Caco-2 (cell line): Measurements from ENCODE around the gene ATXN1. TPM values are rescaled to one million over a fixed set of nuclear protein-coding genes. Genes with fewer than 3 reads are reported as not detected.

Experiments
- BruUV-seq: library from RNA; stranded (reverse); fragments of 400-500 nt; replicated peaks from 2 replicates; lab custom pipeline; 2021; lab: Mats Ljungman, UMichigan
- CTCF ChIA-PET: fragments of 300-600 bp; sonication (Branson Sonifier 250); formaldehyde crosslinking; loops from one replicate; lab custom pipeline; 2022; ENCODE audit warnings: antibody characterized with exemption; lab: Charles Lee
- POLR2A ChIA-PET: fragments of 300-600 bp; sonication (Branson Sonifier 250); formaldehyde crosslinking; loops from one replicate; lab custom pipeline; 2022; ENCODE audit warnings: antibody characterized with exemption; lab: Charles Lee
- DNase-seq, 2 experiments: peaks; one replicate each; pipeline versions ENCODE4 v3.0.0 to v3.0.0-alpha.2; 2020 to 2022
- H3K27me3 ChIP-seq: replicated peaks from 2 replicates; pipeline ENCODE4 v1.6.0; 2011; ENCODE audit warnings: low read length; ENCODE audit not compliant: control insufficient read depth, insufficient read depth
- H3K36me3 ChIP-seq: 2 replicates; pipeline ENCODE4 v1.5.1; 2011; ENCODE audit warnings: low read length; ENCODE audit not compliant: control insufficient read depth, insufficient read depth
- H3K4me1 ChIP-seq: fragments of 250-450 bp; sonication (Bioruptor Pico); 2 replicates; pipeline ENCODE4 v1.5.1; 2020; ENCODE audit warnings: mild to moderate bottlenecking
- H3K4me3 ChIP-seq: 2 replicates; pipeline ENCODE4 v1.5.1; 2011; ENCODE audit warnings: low read depth, mild to moderate bottlenecking, control low read depth, low read length
- H3K9me3 ChIP-seq: fragments of 250-450 bp; sonication (Bioruptor Pico); 2 replicates; pipeline ENCODE4 v1.5.1; 2020; ENCODE audit warnings: mild to moderate bottlenecking, moderate library complexity
- H3K27ac Mint-ChIP-seq: one replicate; pipeline ENCODE4 v1.8.0; 2022; ENCODE audit warnings: mixed read lengths; ENCODE audit not compliant: unreplicated experiment
- H3K27me3 Mint-ChIP-seq: one replicate; pipeline ENCODE4 v1.8.0; 2022; ENCODE audit warnings: mixed read lengths; ENCODE audit not compliant: insufficient read depth, unreplicated experiment
- H3K36me3 Mint-ChIP-seq: one replicate; pipeline ENCODE4 v1.8.0; 2022; ENCODE audit warnings: mild to moderate bottlenecking, mixed read lengths; ENCODE audit not compliant: insufficient read depth, unreplicated experiment
- H3K4me1 Mint-ChIP-seq: one replicate; pipeline ENCODE4 v1.8.0; 2022; ENCODE audit warnings: low read depth, mixed read lengths; ENCODE audit not compliant: unreplicated experiment
- H3K4me3 Mint-ChIP-seq: one replicate; pipeline ENCODE4 v1.8.0; 2022; ENCODE audit warnings: mild to moderate bottlenecking, moderate library complexity, mixed read lengths; ENCODE audit not compliant: unreplicated experiment
- H3K9me3 Mint-ChIP-seq: one replicate; pipeline ENCODE4 v1.8.0; 2022; ENCODE audit warnings: mixed read lengths; ENCODE audit not compliant: unreplicated experiment
- intact Hi-C: fragments of 100-400 bp; cut with micrococcal nuclease; formaldehyde crosslinking; loops from one replicate; pipeline ENCODE4 v1.10.0; 2022; ENCODE audit not compliant: unreplicated experiment
- total RNA-seq: library from RNA; stranded (reverse); gene quantifications from 2 replicates; pipeline ENCODE4 v1.2.3, GENCODE V29; 2022
- TF ChIP-seq, protein P1 (sequence below), 2 experiments: fragments of 200-600 bp in 1 of 2; IDR thresholded peaks; 1 replicate in 1 of 2; 2 replicates in 1 of 2; pipeline versions ENCODE4 v1.5.1 to v1.8.0; 2011 to 2022; ENCODE audit warnings: antibody characterized with exemption in 1 of 2, control low read depth in 1 of 2, inconsistent platforms in 1 of 2, low read depth in 1 of 2, low read length in 1 of 2, mild to moderate bottlenecking in 1 of 2, moderate library complexity in 1 of 2; ENCODE audit not compliant: insufficient read depth in 1 of 2, severe bottlenecking in 1 of 2, unreplicated experiment in 1 of 2

The ATXN1 gene
- total RNA-seq, 1 experiment from 2014 or later, result 14.2 TPM

GRCh38 chr6:16349544-16349943, 411.7 kb downstream of the ATXN1 start:
- BruUV-seq, result no TSS peak
- Mint-ChIP-seq H3K27me3 (no peaks in the 10 kb centered on the region), H3K4me3 (no peak overlapping the region), H3K9me3 (no peaks in the 10 kb centered on the region), H3K4me1 (peaks cover 10% of the 10 kb centered on the region), H3K36me3 (no peaks in the 10 kb centered on the region), H3K27ac (no peak overlapping the region)
- Histone ChIP-seq H3K4me1 (peaks cover 12% of the 10 kb centered on the region), H3K9me3 (no peaks in the 10 kb centered on the region), H3K4me3 (no peak overlapping the region), H3K27me3 (no peaks in the 10 kb centered on the region), H3K36me3 (no peaks in the 10 kb centered on the region)
- TF ChIP-seq, protein P1, sequence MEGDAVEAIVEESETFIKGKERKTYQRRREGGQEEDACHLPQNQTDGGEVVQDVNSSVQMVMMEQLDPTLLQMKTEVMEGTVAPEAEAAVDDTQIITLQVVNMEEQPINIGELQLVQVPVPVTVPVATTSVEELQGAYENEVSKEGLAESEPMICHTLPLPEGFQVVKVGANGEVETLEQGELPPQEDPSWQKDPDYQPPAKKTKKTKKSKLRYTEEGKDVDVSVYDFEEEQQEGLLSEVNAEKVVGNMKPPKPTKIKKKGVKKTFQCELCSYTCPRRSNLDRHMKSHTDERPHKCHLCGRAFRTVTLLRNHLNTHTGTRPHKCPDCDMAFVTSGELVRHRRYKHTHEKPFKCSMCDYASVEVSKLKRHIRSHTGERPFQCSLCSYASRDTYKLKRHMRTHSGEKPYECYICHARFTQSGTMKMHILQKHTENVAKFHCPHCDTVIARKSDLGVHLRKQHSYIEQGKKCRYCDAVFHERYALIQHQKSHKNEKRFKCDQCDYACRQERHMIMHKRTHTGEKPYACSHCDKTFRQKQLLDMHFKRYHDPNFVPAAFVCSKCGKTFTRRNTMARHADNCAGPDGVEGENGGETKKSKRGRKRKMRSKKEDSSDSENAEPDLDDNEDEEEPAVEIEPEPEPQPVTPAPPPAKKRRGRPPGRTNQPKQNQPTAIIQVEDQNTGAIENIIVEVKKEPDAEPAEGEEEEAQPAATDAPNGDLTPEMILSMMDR (IDR thresholded peaks at IDR 0.05; ENCODE audit: insufficient read depth in 1 of 2, low read depth in 1 of 2, low read length in 1 of 2, severe bottlenecking in 1 of 2, unreplicated experiment in 1 of 2), result no peak
- no peak for DNase-seq
- CTCF ChIA-PET, result no interaction called here
- intact Hi-C loops, result no loop called here
- POLR2A ChIA-PET, result no interaction called here

DNA sequence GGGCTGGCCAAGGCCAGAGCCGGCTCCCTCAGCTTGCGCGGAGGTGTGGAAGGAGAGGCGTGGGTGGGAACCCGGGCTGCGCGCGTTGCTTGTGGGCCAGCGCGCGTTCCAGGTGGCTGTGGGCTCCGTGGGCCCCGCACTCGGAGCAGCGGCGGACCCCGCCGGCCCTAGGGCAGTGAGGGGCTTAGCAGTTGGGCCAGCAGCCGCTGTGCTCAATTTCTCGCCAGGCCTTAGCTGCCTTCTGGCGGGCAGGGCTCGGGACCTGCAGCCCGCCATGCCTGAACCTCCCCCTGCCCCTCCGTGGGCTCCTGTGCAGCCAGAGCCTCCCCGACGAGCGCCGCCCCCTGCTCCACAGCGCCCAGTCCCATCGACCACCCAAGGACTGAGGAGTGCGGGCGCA, 414.4 kb downstream of the ATXN1 start:
- CTCF ChIA-PET, result no interaction called here
- Mint-ChIP-seq H3K36me3 (no peaks in the 10 kb centered on the region), H3K27me3 (no peaks in the 10 kb centered on the region), H3K9me3 (no peaks in the 10 kb centered on the region), H3K4me3 (no peak overlapping the region), H3K27ac (no peak overlapping the region), H3K4me1 (peaks cover 10% of the 10 kb centered on the region)
- intact Hi-C loops, result no loop called here
- POLR2A ChIA-PET, result no interaction called here
- Histone ChIP-seq H3K36me3 (no peaks in the 10 kb centered on the region), H3K9me3 (no peaks in the 10 kb centered on the region), H3K27me3 (no peaks in the 10 kb centered on the region), H3K4me3 (no peak overlapping the region), H3K4me1 (peaks cover 12% of the 10 kb centered on the region)
- BruUV-seq, result no TSS peak
- TF ChIP-seq, protein P1 (IDR thresholded peaks at IDR 0.05; ENCODE audit: insufficient read depth in 1 of 2, low read depth in 1 of 2, low read length in 1 of 2, severe bottlenecking in 1 of 2, unreplicated experiment in 1 of 2), result no peak
- DNase-seq, result no peak

- H3K27ac Mint-ChIP-seq, result no peak overlapping the region
- no peak overlapping the region for H3K4me3 Mint-ChIP-seq
- CTCF ChIA-PET, result no interaction called here
- TF ChIP-seq, protein P1 (IDR thresholded peaks at IDR 0.05; ENCODE audit: insufficient read depth in 1 of 2, low read depth in 1 of 2, low read length in 1 of 2, severe bottlenecking in 1 of 2, unreplicated experiment in 1 of 2), result no peak
- no TSS peak for BruUV-seq
- DNase-seq, result no peak
- H3K9me3 Mint-ChIP-seq, result no peaks in the 10 kb centered on the region
- Histone ChIP-seq H3K4me3 (no peak overlapping the region), H3K4me1 (peaks cover 12% of the 10 kb centered on the region), H3K9me3 (no peaks in the 10 kb centered on the region), H3K36me3 (no peaks in the 10 kb centered on the region), H3K27me3 (no peaks in the 10 kb centered on the region)
- intact Hi-C loops, result no loop called here
- peaks cover 10% of the 10 kb centered on the region for H3K4me1 Mint-ChIP-seq
- H3K36me3 Mint-ChIP-seq, result no peaks in the 10 kb centered on the region
- POLR2A ChIA-PET, result no interaction called here
- H3K27me3 Mint-ChIP-seq, result no peaks in the 10 kb centered on the region
Observed at GRCh38 chr6:16345449-16346330, 415.6 kb downstream of the ATXN1 start.
